ENCODE measurements around the gene MTCH1. TPM values are rescaled to one million over a fixed set of nuclear protein-coding genes. Genes with fewer than 3 reads are reported as not detected.

Gene MTCH1
- total RNA-seq, 4 donors from 2014 or later: 111 to 172 (median 146) TPM

GRCh38 chr6:37006793-37007339 lies 20.9 kb upstream of the MTCH1 start:
- Histone ChIP-seq H3K27me3 (no peaks in the 10 kb centered on the region), H3K9me3 (no peaks in the 10 kb centered on the region), H3K27ac (no peak overlapping the region), H3K4me1 (no peaks in the 10 kb centered on the region), H3K36me3 (no peaks in the 10 kb centered on the region), H3K4me3 (no peak overlapping the region)
- TF ChIP-seq POLR2A (IDR thresholded peaks at IDR 0.05): no peak
- TF ChIP-seq, protein P1, sequence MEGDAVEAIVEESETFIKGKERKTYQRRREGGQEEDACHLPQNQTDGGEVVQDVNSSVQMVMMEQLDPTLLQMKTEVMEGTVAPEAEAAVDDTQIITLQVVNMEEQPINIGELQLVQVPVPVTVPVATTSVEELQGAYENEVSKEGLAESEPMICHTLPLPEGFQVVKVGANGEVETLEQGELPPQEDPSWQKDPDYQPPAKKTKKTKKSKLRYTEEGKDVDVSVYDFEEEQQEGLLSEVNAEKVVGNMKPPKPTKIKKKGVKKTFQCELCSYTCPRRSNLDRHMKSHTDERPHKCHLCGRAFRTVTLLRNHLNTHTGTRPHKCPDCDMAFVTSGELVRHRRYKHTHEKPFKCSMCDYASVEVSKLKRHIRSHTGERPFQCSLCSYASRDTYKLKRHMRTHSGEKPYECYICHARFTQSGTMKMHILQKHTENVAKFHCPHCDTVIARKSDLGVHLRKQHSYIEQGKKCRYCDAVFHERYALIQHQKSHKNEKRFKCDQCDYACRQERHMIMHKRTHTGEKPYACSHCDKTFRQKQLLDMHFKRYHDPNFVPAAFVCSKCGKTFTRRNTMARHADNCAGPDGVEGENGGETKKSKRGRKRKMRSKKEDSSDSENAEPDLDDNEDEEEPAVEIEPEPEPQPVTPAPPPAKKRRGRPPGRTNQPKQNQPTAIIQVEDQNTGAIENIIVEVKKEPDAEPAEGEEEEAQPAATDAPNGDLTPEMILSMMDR (IDR thresholded peaks at IDR 0.05): no peak
- no peak for DNase-seq
- intact Hi-C loops (cut with DNase I; ENCODE audit: low total_unique reads): no loop called here

DNA sequence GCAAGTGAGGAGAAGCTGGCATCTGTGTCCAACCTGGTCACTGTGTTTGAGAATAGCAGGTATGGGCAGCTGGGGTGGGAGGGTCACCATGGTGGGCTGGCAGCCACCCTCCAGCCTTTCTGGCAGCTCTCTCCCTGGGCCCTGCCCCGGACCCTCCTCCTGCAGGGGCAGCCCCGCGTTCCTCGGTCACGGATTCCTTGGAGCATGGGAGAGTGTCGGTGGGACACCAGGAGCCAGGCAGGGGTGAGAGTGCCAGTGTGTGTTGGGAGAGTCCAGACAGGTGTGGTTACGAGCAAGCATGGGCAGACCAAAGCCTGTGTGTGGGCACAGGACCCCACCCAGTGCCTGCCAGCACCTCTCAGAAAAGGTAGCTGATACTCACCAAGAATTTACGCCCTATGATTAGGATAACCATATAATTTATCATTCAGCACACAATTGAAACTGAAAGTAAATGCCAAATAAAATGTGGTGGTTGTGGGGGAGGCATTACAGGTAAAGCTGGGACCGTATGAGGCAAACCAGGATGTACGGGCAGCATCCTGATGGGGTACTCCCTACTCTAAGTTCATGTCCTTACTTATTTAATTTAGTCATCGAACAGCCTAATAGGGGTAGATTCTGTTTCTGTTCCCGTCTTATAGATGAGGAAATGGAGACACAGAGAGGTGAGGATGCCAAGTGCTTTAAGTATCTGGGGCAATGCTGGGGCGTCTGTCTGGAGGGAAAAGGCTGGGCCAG lies 20.0 kb upstream of the MTCH1 start:
- Histone ChIP-seq H3K4me1 (no peaks in the 10 kb centered on the region), H3K9me3 (no peaks in the 10 kb centered on the region), H3K27me3 (no peaks in the 10 kb centered on the region), H3K4me3 (no peak overlapping the region), H3K36me3 (no peaks in the 10 kb centered on the region), H3K27ac (no peak overlapping the region)
- TF ChIP-seq, protein P1 (IDR thresholded peaks at IDR 0.05): no peak
- no peak for TF ChIP-seq POLR2A (IDR thresholded peaks at IDR 0.05)
- intact Hi-C loops (cut with DNase I; ENCODE audit: low total_unique reads): no loop called here
- DNase-seq: no peak

DNA sequence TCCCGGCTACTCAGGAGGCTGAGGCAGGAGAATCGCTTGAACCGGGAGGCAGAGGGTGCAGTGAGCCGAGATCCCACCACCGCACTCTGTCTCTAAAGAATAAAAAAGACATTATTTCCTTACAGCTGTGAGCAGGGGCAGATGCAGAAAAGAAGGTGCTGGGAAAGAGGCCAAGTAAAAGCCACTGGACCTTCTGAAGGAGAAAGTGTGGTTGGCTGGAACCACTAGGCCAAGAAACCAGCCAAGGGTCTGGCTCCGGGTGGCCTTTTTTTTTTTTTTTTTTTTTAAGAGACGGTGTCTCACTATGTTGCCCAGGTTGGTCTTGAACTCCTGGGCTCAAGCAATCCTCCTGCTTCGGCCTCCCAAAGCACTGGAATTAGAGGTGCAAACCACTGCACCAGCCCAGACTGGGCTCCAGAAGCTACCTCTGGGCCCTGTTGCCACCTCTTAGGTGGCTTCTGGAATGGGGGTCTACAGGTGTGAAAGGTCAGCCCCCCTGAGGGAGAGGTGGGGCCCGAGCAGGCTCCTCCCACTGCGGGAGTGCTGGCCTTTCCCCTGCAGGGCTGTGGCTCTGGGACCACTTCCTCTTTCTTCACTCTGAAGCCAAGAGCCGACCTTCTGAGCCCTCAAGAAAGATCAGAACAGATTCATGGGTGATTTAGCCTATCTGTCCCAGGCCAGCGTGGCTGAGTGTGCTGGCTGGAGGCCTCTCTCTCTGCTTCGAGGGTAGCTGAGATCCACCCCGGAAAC lies 19.2 kb upstream of the MTCH1 start, which contains the start of gene FGD2:
FGD2 (plus strand) TSS at position 595 of the 750 bp plus-strand sequence. CDS start 163 bp downstream, outside the sequence.
- no peaks in the 10 kb centered on the region for H3K27me3 ChIP-seq
- TF ChIP-seq, protein P1 (IDR thresholded peaks at IDR 0.05): no peak
- no peak for TF ChIP-seq POLR2A (IDR thresholded peaks at IDR 0.05)
- H3K9me3 ChIP-seq: no peaks in the 10 kb centered on the region
- no peaks in the 10 kb centered on the region for H3K36me3 ChIP-seq
- no peak within 1 kb of the TSS for H3K4me3 ChIP-seq
- intact Hi-C loops (cut with DNase I; ENCODE audit: low total_unique reads): no loop called here
- H3K27ac ChIP-seq: no peak within 1 kb of the TSS
- no peaks in the 10 kb centered on the region for H3K4me1 ChIP-seq
- no peak for DNase-seq

DNA sequence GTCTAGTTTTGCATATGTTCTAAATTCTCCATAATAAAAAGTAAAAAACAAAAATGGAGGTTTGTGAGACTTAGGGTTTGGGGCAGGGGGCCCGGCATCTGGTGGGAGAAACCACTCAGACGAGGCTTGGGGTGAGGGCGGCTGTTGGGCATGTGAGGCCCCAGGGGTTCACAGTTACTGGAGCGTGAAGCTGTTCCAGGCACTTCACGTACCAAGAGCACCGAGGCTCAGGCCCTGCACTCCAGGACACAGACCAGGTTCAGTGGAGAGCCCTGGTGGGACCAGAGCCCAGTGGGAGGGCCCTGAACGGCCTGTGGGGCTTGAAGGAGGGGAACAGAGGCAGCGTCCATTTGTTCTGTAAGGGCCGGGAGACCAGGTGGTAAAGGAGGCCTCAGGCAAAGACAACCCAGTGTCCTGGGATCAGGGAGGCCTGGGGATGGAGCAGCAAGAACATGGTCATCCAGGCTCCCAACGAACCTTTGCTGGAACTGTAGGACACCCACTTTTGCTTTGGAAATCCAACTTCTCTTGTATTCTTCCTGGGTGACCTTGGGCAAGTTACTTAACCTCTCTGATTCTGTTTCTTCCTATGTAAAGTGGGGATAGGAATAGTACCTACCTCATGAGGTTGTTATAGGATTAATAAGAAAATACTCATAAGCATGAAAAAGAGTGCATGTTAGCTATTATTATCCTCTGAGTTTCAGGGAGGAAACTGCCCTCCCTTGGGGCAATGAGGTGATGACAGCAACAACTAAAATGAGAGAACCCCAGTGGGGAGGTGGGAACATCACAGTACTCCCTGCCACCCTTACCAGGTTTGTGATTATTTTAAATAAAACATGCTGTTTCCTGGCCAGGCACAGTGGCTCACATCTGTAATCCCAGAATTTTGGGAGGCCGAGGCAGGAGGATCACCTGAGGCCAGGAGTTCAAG lies 18.3 kb upstream of the MTCH1 start:
- Histone ChIP-seq H3K9me3 (no peaks in the 10 kb centered on the region), H3K27ac (no peak overlapping the region), H3K36me3 (no peaks in the 10 kb centered on the region), H3K4me1 (no peaks in the 10 kb centered on the region), H3K4me3 (no peak overlapping the region), H3K27me3 (no peaks in the 10 kb centered on the region)
- TF ChIP-seq, protein P1 (IDR thresholded peaks at IDR 0.05): no peak
- TF ChIP-seq POLR2A (IDR thresholded peaks at IDR 0.05): no peak
- intact Hi-C loops (cut with DNase I; ENCODE audit: low total_unique reads): no loop called here
- DNase-seq: no peak
